ENCODE results near the gene CCDC8.

DNA sequence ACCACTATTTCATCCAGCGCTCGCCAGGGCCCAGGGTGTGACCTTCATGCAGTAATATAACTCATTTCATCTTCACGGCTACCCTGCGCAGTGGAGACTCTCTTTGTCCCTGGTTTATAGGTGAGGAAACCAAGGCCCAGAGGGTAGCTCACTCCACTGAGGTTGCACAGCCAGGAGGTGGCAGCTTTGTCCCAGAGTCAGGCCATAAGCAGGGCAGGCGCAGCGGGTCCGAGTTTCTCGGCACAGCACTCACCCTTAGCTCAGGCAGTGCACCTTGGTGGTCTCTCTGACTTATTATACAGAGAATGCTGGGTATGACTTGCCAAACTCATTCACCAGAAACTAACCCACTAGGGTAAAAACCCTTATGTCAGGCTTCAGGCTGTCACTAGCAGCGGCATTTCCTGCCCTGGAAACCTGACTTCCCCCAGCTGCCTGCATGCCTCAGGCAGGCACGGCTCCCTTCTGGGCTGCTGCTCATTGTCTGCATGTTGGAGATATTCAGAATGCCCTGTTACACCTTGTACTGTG lies 41.9 kb downstream of the CCDC8 start:
- TF ChIP-seq, protein P1, sequence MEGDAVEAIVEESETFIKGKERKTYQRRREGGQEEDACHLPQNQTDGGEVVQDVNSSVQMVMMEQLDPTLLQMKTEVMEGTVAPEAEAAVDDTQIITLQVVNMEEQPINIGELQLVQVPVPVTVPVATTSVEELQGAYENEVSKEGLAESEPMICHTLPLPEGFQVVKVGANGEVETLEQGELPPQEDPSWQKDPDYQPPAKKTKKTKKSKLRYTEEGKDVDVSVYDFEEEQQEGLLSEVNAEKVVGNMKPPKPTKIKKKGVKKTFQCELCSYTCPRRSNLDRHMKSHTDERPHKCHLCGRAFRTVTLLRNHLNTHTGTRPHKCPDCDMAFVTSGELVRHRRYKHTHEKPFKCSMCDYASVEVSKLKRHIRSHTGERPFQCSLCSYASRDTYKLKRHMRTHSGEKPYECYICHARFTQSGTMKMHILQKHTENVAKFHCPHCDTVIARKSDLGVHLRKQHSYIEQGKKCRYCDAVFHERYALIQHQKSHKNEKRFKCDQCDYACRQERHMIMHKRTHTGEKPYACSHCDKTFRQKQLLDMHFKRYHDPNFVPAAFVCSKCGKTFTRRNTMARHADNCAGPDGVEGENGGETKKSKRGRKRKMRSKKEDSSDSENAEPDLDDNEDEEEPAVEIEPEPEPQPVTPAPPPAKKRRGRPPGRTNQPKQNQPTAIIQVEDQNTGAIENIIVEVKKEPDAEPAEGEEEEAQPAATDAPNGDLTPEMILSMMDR (IDR thresholded peaks at IDR 0.05), result no peak
- TF ChIP-seq POLR2AphosphoS5 (IDR thresholded peaks at IDR 0.05) (no peak), POLR2A (IDR thresholded peaks at IDR 0.05) (no peak)
